Measurements from ENCODE around the gene FAM193B. TPM values are rescaled to one million over a fixed set of nuclear protein-coding genes. Genes with fewer than 3 reads are reported as not detected.

The FAM193B gene
- total and polyA plus RNA-seq, 9 of the 15 experiments (the other 6 are each of a cell fraction or from before 2014, with no cell fraction given) = 4.4 to 76.4 (median 37.3) TPM

DNA sequence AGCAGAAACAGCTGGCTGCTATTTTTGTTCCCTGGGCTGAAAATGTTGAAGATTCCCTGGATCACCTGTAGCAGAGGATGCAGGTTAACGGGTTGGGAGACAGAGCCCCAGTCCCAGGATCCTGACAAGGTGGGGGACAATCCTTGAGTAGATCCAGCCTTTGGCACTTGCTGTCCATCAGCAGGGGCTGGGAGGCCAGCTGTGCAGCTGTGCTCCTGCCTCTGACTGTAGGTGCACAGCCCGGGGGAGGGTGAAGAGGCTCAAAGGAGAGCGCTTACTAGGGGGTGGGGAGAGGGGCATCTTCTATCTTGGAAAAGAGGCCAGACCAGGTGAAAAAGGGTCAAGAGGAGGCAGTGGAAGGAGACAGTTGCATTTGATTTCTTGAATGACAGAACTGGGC, 34.1 kb downstream of the FAM193B start (continued):
- TF ChIP-seq HNRNPLL (IDR thresholded peaks at IDR 0.05; ENCODE audit: low read depth, low read length, poor library complexity, severe bottlenecking) = no peak
- TF ChIP-seq BRF2 (IDR thresholded peaks at IDR 0.05; ENCODE audit: borderline replicate concordance, insufficient read depth, insufficient read length) = no peak
- no peak for TF ChIP-seq SMAD3 (CRISPR knock-in tag; conservative IDR thresholded peaks at IDR 0.05)
- TF ChIP-seq ASH1L (IDR thresholded peaks at IDR 0.05; ENCODE audit: borderline replicate concordance, low read depth, partially characterized antibody) = no peak
- TF ChIP-seq JUND (IDR thresholded peaks at IDR 0.05; ENCODE audit: borderline replicate concordance, low read depth, low read length) = no peak
- TF ChIP-seq JUND (tag; IDR thresholded peaks at IDR 0.05; ENCODE audit: borderline replicate concordance, low read depth, low read length) = no peak
- no peak for TF ChIP-seq ZNF140 (CRISPR knock-in tag; IDR thresholded peaks at IDR 0.05)
- TF ChIP-seq ETS2 (tag; IDR thresholded peaks at IDR 0.05; ENCODE audit: borderline replicate concordance, poor library complexity, severe bottlenecking) = no peak
- no peak for TF ChIP-seq NCOA4 (IDR thresholded peaks at IDR 0.05; ENCODE audit: partially characterized antibody)
- no peak for TF ChIP-seq SP1 (CRISPR knock-in tag; IDR thresholded peaks at IDR 0.05)

Data from K562 (cell line).